OCI-LY1 (cell line): ENCODE data around the gene FBXL14.

Experiments used
- H2AFZ ChIP-seq: fragments of 200-600 bp; sonication (generic), shearing (Covaris generic); 2 replicates; pipeline ENCODE4 v1.6.0; 2014; ENCODE audit warnings: antibody characterized with exemption, mild to moderate bottlenecking, low read length
- H3F3A ChIP-seq: fragments of 200-600 bp; sonication (generic), shearing (Covaris generic); 2 replicates; pipeline ENCODE4 v1.6.0; 2014; ENCODE audit warnings: mild to moderate bottlenecking, antibody characterized with exemption, low read length, moderate library complexity; ENCODE audit not compliant: insufficient read depth
- H3K27ac ChIP-seq: fragments of 200-600 bp; sonication (generic); 2 replicates; pipeline ENCODE4 v1.5.1; 2014; ENCODE audit warnings: low read length, mixed run types, mild to moderate bottlenecking, low read depth; ENCODE audit not compliant: poor library complexity, severe bottlenecking
- H3K27me3 ChIP-seq: fragments of 200-600 bp; sonication (generic); 2 replicates; pipeline ENCODE4 v1.6.0; 2014; ENCODE audit warnings: antibody characterized with exemption, mild to moderate bottlenecking, low read length, moderate library complexity; ENCODE audit not compliant: insufficient read depth
- H3K36me3 ChIP-seq: fragments of 200-600 bp; sonication (generic); 2 replicates; pipeline ENCODE4 v1.6.1; 2014; ENCODE audit warnings: mild to moderate bottlenecking, antibody characterized with exemption, low read length, moderate library complexity, mixed read lengths; ENCODE audit not compliant: insufficient read depth
- H3K4me1 ChIP-seq: fragments of 200-600 bp; sonication (generic); 2 replicates; pipeline ENCODE4 v1.5.1; 2014; ENCODE audit warnings: mild to moderate bottlenecking, low read length, moderate library complexity; ENCODE audit not compliant: insufficient read depth, severe bottlenecking
- H3K4me2 ChIP-seq: fragments of 200-600 bp; sonication (generic), shearing (Covaris generic); 2 replicates; pipeline ENCODE4 v1.6.1; 2014; ENCODE audit warnings: low read length
- H3K4me3 ChIP-seq: fragments of 200-600 bp; sonication (generic); 2 replicates; pipeline ENCODE4 v1.5.1; 2014; ENCODE audit warnings: low read length, low read depth, mild to moderate bottlenecking, mixed read lengths; ENCODE audit not compliant: poor library complexity, severe bottlenecking
- H3K79me2 ChIP-seq: fragments of 200-600 bp; shearing (Covaris generic); 2 replicates; pipeline ENCODE4 v1.6.1; 2016; ENCODE audit warnings: mixed run types, low read length, mixed read lengths; ENCODE audit not compliant: insufficient read depth
- H3K9ac ChIP-seq: fragments of 200-600 bp; sonication (generic), shearing (Covaris generic); 2 replicates; pipeline ENCODE4 v1.6.1; 2014; ENCODE audit warnings: mild to moderate bottlenecking, low read length, mixed read lengths
- H3K9me2 ChIP-seq: fragments of 200-600 bp; sonication (generic), shearing (Covaris generic); 2 replicates; pipeline ENCODE4 v1.6.1; 2014; ENCODE audit warnings: low read depth, mild to moderate bottlenecking, low read length, mixed read lengths
- H3K9me3 ChIP-seq: fragments of 200-600 bp; shearing (Covaris generic); 2 replicates; pipeline ENCODE4 v1.6.1; 2014; ENCODE audit warnings: low read length, mixed read lengths
- H4K20me1 ChIP-seq: fragments of 200-600 bp; sonication (generic), shearing (Covaris generic); 2 replicates; pipeline ENCODE4 v1.6.0; 2016; ENCODE audit warnings: mild to moderate bottlenecking, low read length; ENCODE audit not compliant: insufficient read depth
- CTCF ChIP-seq: fragments of 200-600 bp; sonication (generic), shearing (Covaris generic); IDR thresholded peaks from 2 replicates; pipeline ENCODE4 v1.5.1; 2017; ENCODE audit warnings: mild to moderate bottlenecking, antibody characterized with exemption, low read length, moderate library complexity, mixed read lengths
- EZH2 ChIP-seq: fragments of 200-600 bp; sonication (generic), shearing (Covaris generic); IDR thresholded peaks from 2 replicates; pipeline ENCODE4 v1.8.0; 2017; ENCODE audit warnings: borderline replicate concordance, mixed run types, mild to moderate bottlenecking, antibody characterized with exemption, low read length, moderate library complexity, mixed read lengths

Gene FBXL14

GRCh38 chr12:1525858-1526257 is 68.5 kb downstream of the FBXL14 start:
- no peaks in the 10 kb centered on the region for H3K79me2 ChIP-seq

DNA sequence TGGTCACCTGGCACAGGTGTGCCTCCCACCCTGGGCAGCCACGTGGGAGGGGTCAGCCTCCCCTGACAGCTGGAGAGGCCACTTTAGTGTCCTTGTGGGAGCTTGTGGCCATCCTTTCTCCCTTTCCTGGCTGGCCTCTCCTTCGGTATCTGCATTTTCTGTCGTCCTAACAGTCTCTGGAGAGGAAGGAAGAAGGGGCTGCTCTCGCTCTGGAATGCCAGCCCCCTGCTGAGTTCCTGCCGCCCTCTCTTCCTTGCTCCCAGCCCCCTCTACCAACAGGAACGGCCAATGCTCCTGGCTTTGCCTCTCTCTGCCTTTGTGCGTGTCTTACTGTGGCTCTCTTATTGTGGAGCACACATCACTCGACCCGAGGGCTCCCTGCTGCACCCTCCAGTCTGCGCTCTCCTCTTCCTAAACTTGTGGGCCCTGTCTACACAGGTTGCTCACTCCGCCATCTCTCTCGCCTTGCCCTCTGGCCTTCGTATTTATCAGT is 70.8 kb downstream of the FBXL14 start:
- no peak overlapping the region for H3K9ac ChIP-seq
- H3K4me2 ChIP-seq: no peak overlapping the region
- H3K27me3 ChIP-seq: 0 out of 2 replicates have a peak, but pooled peaks cover 6% of the 10 kb centered on the region
- H2AFZ ChIP-seq: no peak overlapping the region
- no peaks in the 10 kb centered on the region for H4K20me1 ChIP-seq
- no peaks in the 10 kb centered on the region for H3K9me2 ChIP-seq
- no peak overlapping the region for H3K4me3 ChIP-seq
- TF ChIP-seq CTCF: no peak
- no peak for TF ChIP-seq EZH2
- no peaks in the 10 kb centered on the region for H3F3A ChIP-seq
- no peaks in the 10 kb centered on the region for H3K36me3 ChIP-seq
- no peak overlapping the region for H3K27ac ChIP-seq
- H3K79me2 ChIP-seq: no peaks in the 10 kb centered on the region
- no peaks in the 10 kb centered on the region for H3K9me3 ChIP-seq
- peaks cover 12% of the 10 kb centered on the region for H3K4me1 ChIP-seq

More at GRCh38 chr12:1525858-1526257, 68.5 kb downstream of the FBXL14 start:
- Histone ChIP-seq H3K36me3 (no peaks in the 10 kb centered on the region), H3K27me3 (0 out of 2 replicates have a peak, but pooled peaks cover 6% of the 10 kb centered on the region), H3K9me2 (no peaks in the 10 kb centered on the region), H2AFZ (no peak overlapping the region), H3K4me1 (peaks cover 16% of the 10 kb centered on the region), H3K4me2 (no peak overlapping the region; the same call in 1 of the 2 replicates), H3F3A (no peaks in the 10 kb centered on the region), H3K9ac (no peak overlapping the region), H3K9me3 (no peaks in the 10 kb centered on the region), H4K20me1 (no peaks in the 10 kb centered on the region), H3K4me3 (no peak overlapping the region), H3K27ac (no peak overlapping the region)
- TF ChIP-seq CTCF: no peak
- no peak for TF ChIP-seq EZH2

DNA sequence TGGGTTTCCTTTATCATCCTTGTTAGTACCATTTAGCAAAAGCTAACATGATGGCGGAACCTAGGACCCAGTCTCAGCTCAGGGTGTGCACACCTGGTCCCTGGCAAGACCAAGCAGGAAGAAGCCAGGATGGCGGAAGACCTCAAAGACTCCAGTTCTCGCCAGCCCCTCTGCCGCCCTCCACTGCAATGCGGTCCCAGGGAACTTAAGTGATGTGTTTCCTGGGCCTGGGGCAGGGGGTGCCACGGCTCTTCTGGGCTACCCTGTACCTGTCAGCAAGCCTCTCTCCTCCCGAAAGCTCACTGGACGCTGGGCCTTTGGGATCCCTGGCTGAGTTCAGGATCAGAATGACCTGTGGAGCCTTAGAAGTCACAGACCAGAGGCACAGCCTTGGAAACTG is 71.3 kb downstream of the FBXL14 start:
- H3K9me2 ChIP-seq: no peaks in the 10 kb centered on the region
- no peaks in the 10 kb centered on the region for H3K79me2 ChIP-seq
- no peaks in the 10 kb centered on the region for H3F3A ChIP-seq
- peaks cover 12% of the 10 kb centered on the region for H3K4me1 ChIP-seq
- no peak overlapping the region for H3K27ac ChIP-seq
- no peaks in the 10 kb centered on the region for H3K36me3 ChIP-seq
- H3K9ac ChIP-seq: no peak overlapping the region
- H4K20me1 ChIP-seq: no peaks in the 10 kb centered on the region
- 0 out of 2 replicates have a peak, but pooled peaks cover 5% of the 10 kb centered on the region for H3K27me3 ChIP-seq
- H3K4me3 ChIP-seq: no peak overlapping the region
- H2AFZ ChIP-seq: no peak overlapping the region
- H3K9me3 ChIP-seq: no peaks in the 10 kb centered on the region
- H3K4me2 ChIP-seq: no peak overlapping the region
- no peak for TF ChIP-seq CTCF
- TF ChIP-seq EZH2: no peak
